Astrocyte (in vitro differentiated cells and primary cell): Measurements from ENCODE around the gene ETS1.

ENCODE experiments used
- CTCF ChIP-seq: IDR thresholded peaks from 2 replicates; pipeline ENCODE4 v1.5.1; 2011; ENCODE audit warnings: low read depth, mild to moderate bottlenecking, inconsistent platforms, low read length, moderate library complexity; ENCODE audit not compliant: insufficient read depth
- EZH2 ChIP-seq: IDR thresholded peaks from 2 replicates; pipeline ENCODE4 v1.6.1; 2012; ENCODE audit warnings: mild to moderate bottlenecking, low read length, inconsistent platforms; ENCODE audit not compliant: insufficient read depth

DNA sequence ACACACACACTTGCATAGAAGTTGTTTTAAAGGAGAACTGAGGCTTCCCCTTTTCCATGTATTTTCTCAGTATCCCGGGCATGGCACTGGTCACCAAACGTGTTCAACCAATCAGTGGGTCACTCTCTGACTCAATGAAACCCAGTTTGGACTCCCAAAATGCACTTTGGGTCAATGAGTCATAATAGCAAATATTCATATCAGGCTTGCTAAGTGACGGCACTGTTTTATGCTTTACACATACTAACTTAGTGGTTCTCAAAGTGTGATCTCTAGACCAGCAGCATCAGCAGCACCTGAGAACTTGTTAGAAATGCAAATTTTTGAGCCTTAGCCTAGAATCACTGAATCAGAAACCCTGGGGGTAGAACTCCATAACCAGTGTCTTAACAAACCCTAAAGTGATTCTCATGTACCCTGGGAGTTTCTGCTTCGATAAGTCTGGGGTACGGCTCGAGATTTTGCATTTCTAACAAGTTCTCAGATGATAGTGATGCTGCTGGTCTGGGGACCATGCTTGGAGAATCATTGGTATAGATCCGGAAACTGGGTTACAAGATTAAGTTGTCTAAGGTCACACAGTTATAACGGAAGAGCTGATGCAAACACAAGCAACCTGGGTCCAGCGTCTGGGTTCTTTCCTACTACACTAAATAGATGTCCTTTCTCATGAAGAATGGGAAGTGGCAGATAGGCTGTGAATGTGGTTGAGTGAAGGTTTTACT is 35.6 kb downstream of the ETS1 start:
- TF ChIP-seq CTCF, result no peak
- no peak for TF ChIP-seq EZH2
